Neutrophil (primary cell): ENCODE results near the gene POLR3B.

Experiments used
- H3K27ac ChIP-seq: fragments of 200-600 bp; sonication (generic); 2 replicates; pipeline ENCODE4 v1.5.1; 2016; ENCODE audit warnings: mild to moderate bottlenecking, moderate library complexity
- H3K27me3 ChIP-seq: fragments of 200-600 bp; sonication (generic); 2 replicates; pipeline ENCODE4 v1.6.0; 2016; ENCODE audit warnings: mild to moderate bottlenecking
- H3K36me3 ChIP-seq: fragments of 200-600 bp; sonication (generic); 2 replicates; pipeline ENCODE4 v1.5.1; 2017
- H3K4me1 ChIP-seq, 2 experiments: fragments of 200-600 bp in 1 of 2; sonication (generic) in 1 of 2; 1 replicate in 1 of 2; 2 replicates in 1 of 2; pipeline versions ENCODE4 v1.5.1 to v1.6.1; 2013 to 2016; ENCODE audit warnings: low read depth in 1 of 2, low read length in 1 of 2, mild to moderate bottlenecking in 1 of 2, moderate library complexity in 1 of 2; ENCODE audit not compliant: control insufficient read depth in 1 of 2, insufficient read depth in 1 of 2
- H3K4me3 ChIP-seq, 2 experiments: fragments of 200-600 bp in 1 of 2; sonication (generic) in 1 of 2; 1 replicate in 1 of 2; 2 replicates in 1 of 2; pipeline ENCODE4 v1.5.1; 2013 to 2016; ENCODE audit warnings: low read depth in 1 of 2, low read length in 1 of 2, mild to moderate bottlenecking in 1 of 2, moderate library complexity in 1 of 2
- H3K9me3 ChIP-seq: fragments of 200-600 bp; sonication (generic); 2 replicates; pipeline ENCODE4 v1.5.1; 2016
- TF ChIP-seq, protein P1 (sequence below): fragments of 200-600 bp; sonication (generic); IDR thresholded peaks from 2 replicates; pipeline ENCODE4 v1.5.1; 2016; ENCODE audit warnings: antibody characterized with exemption

POLR3B gene

DNA sequence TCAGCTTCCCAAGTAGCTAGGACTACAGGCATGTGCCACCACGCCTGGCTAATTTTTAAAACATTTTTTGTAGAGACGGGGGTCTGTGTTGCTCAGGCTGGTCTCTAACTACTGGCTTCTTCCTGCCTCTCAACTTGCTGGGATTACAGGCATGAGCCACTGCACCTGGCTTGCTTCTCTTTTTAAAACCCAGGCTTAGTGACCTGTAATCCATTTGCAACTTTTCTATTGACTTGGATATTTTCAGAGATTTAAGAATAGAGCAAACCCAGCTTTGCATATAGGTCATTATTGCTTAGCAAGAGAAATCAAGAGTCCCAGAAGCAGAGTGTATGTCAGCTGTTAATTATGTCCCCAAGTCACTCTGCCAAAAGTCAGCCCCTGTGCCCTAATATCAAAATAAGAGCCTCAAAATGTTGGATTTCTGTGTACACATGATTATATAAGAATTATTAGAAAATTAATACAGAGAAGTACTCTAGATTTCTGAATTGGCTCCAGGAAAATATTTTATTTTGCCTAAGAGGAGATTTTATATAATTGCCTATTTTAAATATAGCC is 30.2 kb upstream of the POLR3B start:
- TF ChIP-seq, protein P1, sequence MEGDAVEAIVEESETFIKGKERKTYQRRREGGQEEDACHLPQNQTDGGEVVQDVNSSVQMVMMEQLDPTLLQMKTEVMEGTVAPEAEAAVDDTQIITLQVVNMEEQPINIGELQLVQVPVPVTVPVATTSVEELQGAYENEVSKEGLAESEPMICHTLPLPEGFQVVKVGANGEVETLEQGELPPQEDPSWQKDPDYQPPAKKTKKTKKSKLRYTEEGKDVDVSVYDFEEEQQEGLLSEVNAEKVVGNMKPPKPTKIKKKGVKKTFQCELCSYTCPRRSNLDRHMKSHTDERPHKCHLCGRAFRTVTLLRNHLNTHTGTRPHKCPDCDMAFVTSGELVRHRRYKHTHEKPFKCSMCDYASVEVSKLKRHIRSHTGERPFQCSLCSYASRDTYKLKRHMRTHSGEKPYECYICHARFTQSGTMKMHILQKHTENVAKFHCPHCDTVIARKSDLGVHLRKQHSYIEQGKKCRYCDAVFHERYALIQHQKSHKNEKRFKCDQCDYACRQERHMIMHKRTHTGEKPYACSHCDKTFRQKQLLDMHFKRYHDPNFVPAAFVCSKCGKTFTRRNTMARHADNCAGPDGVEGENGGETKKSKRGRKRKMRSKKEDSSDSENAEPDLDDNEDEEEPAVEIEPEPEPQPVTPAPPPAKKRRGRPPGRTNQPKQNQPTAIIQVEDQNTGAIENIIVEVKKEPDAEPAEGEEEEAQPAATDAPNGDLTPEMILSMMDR: no peak
- Histone ChIP-seq H3K4me3 (no peak overlapping the region), H3K9me3 (no peaks in the 10 kb centered on the region), H3K27me3 (no peaks in the 10 kb centered on the region), H3K27ac (no peak overlapping the region), H3K4me1 (peaks cover 22 to 25% of the 10 kb centered on the region in 2 experiments), H3K36me3 (peaks cover 97% of the 10 kb centered on the region)

DNA sequence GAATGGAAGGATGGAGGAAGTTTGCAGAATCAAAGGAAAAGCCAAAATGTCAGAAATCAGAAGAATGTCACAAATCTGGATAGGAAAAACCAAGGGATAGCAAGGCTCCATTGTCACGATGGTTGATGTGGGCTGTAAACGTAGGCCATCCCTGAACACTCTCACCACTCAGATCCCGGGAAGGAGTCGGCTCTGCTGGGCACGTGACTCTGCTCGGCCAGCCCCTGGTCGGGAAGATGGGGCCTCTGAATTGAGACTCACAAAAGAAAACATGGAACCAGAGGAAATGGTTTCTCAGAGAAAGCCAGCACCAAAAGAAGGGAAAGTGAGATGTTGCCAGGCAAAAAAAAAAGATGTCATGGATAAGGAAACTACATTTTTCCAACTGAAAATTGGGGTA is 28.8 kb upstream of the POLR3B start:
- H3K4me3 ChIP-seq: no peak overlapping the region
- H3K27me3 ChIP-seq: no peaks in the 10 kb centered on the region
- TF ChIP-seq, protein P1: no peak
- H3K4me1 ChIP-seq: peaks cover 24 to 29% of the 10 kb centered on the region in 2 experiments
- H3K36me3 ChIP-seq: peaks cover 89% of the 10 kb centered on the region
- no peaks in the 10 kb centered on the region for H3K9me3 ChIP-seq
- H3K27ac ChIP-seq: peak overlapping the region; percentile 69

DNA sequence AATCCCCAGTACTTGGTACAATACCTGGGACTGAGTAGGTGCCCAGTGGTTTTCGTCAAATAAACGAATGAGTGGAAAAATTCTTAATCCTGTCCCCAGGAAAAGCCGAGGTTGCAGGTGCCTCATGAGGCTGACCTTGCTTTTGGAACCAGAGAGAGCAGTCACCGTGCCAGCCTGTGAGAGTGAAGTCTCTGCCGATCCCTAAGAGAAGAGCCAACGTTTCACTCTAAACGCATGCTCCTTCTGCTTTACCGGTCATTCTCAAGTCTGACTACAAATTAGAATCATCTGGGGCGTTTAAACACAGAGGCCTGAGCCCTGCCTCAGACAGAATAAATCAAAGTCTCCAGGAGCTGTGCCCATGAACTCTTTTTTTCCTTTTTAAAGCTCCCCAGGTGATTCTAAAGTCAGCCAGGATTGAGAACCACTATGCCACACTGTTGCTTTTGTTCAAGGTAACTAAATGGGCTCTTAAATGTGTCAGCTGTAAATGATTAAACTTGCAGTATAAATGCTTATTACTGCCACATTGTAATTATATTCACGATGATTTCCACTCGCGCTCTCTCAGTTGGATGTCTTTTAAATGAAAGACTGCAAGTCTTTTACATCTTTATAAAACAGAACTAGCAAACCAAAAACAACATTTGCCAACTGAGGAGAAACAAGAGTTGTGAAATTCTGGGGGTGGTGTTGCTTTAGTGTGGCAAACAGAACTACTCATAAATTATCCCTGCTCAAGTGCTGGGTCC is 28.1 kb upstream of the POLR3B start:
- Histone ChIP-seq H3K9me3 (no peaks in the 10 kb centered on the region), H3K36me3 (peaks cover 85% of the 10 kb centered on the region)
- TF ChIP-seq, protein P1: no peak

DNA sequence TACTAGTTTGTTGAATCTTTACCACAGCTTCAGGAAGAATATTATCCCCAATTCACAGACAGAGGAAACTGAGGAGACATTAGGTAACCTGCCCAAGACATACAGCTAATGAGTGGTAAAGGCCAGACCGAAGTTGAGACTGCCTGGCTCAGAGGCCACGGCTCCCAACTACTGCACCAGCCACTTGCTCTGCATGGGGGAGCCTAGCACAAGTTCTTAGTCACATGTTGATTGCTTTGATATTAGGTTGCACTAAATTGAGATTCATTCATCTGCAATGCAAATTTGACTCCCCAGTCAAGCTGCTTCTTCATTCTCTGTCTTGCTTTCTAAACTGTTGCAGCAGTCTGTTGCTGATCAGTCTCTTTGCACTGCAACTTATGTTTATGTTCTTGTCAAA is 25.9 kb upstream of the POLR3B start:
- Histone ChIP-seq H3K4me3 (no peak overlapping the region), H3K27me3 (no peaks in the 10 kb centered on the region), H3K4me1 (peaks cover 34 to 38% of the 10 kb centered on the region in 2 experiments), H3K36me3 (peaks cover 83% of the 10 kb centered on the region), H3K9me3 (no peaks in the 10 kb centered on the region), H3K27ac (no peak overlapping the region)
- TF ChIP-seq, protein P1: no peak

More for the DNA sequence above, 28.1 kb upstream of the POLR3B start:
- H3K4me1 ChIP-seq: peaks cover 24 to 29% of the 10 kb centered on the region in 2 experiments
- H3K27me3 ChIP-seq: no peaks in the 10 kb centered on the region
- peak overlapping the region; percentile 69 for H3K27ac ChIP-seq
- no peak overlapping the region for H3K4me3 ChIP-seq

DNA sequence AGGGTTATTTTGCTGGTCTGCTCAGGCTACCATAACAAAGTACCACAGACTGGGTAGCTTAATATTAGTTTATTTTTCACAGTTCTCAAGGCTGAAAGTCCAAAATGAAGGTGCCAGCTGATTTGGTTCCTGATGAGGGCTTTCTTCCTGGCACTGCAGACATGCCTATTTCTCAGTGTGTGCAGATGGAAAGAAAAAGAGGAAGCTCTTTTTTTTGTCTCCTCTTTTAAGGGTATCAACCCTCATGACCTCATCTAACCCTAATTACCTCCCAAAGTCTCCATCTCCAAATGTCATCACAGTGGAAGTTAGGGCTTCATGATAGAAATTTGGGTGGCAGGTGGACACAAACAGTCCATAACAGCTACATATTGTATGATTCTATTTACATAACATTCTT is 25.0 kb upstream of the POLR3B start:
- no peak overlapping the region for H3K4me3 ChIP-seq
- peaks cover 41 to 43% of the 10 kb centered on the region in 2 experiments for H3K4me1 ChIP-seq
- peaks cover 84% of the 10 kb centered on the region for H3K36me3 ChIP-seq
- H3K27ac ChIP-seq: peak overlapping the region; percentile 13
- TF ChIP-seq, protein P1: no peak
- no peaks in the 10 kb centered on the region for H3K9me3 ChIP-seq
- no peaks in the 10 kb centered on the region for H3K27me3 ChIP-seq
